Chondrocyte (in vitro differentiated cells): Measurements from ENCODE around the gene MCTP2. TPM values are rescaled to one million over a fixed set of nuclear protein-coding genes. Genes with fewer than 3 reads are reported as not detected.

Experiments used
- DNase-seq: peaks from one replicate; pipeline ENCODE4 v3.0.0; 2021; ENCODE audit warnings: mixed read lengths, low spot score
- H3K27ac Mint-ChIP-seq: one replicate; pipeline ENCODE4 v1.8.0; 2021; ENCODE audit warnings: mild to moderate bottlenecking, moderate library complexity, mixed read lengths; ENCODE audit not compliant: unreplicated experiment
- H3K27me3 Mint-ChIP-seq: 2 replicates; pipeline ENCODE4 v1.8.0; 2021; ENCODE audit warnings: low read depth, mixed read lengths
- H3K36me3 Mint-ChIP-seq: 2 replicates; pipeline ENCODE4 v1.8.0; 2021; ENCODE audit warnings: low read depth, mixed read lengths
- H3K4me1 Mint-ChIP-seq: 2 replicates; pipeline ENCODE4 v1.8.0; 2021; ENCODE audit warnings: low read depth, mild to moderate bottlenecking, mixed read lengths
- H3K4me3 Mint-ChIP-seq: one replicate; pipeline ENCODE4 v1.8.0; 2021; ENCODE audit warnings: mild to moderate bottlenecking, moderate library complexity, mixed read lengths; ENCODE audit not compliant: unreplicated experiment
- H3K9me3 Mint-ChIP-seq: 2 replicates; pipeline ENCODE4 v1.8.0; 2021; ENCODE audit warnings: low read depth, mixed read lengths
- total RNA-seq: library from RNA; stranded (reverse); gene quantifications from 3 replicates; pipeline ENCODE4 v1.2.1, GENCODE V29; 2021
- TF ChIP-seq, protein P1 (sequence below): fragments of 200-600 bp; sonication (generic); IDR thresholded peaks from 2 replicates; pipeline ENCODE4 v1.5.0; 2021; ENCODE audit warnings: antibody characterized with exemption, mild to moderate bottlenecking, moderate library complexity

Gene MCTP2
- total RNA-seq, 1 donor from 2014 or later: 4.5 TPM

DNA sequence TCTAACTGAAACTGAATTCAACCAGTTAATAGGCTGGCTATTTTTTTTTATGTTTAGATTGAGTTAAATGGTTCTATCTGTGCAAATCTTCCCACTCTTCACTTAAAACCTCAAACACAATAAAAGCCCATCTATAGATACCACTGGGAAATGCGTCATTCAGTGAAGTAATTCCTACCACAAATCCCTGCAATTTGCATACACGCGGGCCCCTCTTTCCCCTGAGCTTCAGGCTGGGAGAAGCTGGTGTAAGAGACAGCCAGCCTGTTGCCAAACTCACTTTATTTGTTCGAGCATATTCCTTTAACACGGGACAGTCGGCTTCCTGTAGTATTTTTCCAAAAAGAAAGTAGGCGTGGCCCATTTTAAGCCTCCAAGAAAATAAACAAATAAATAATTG is 26.0 kb upstream of the MCTP2 start:
- no peak for DNase-seq
- Mint-ChIP-seq H3K36me3 (no peaks in the 10 kb centered on the region), H3K9me3 (no peaks in the 10 kb centered on the region), H3K4me1 (peaks cover 6% of the 10 kb centered on the region), H3K4me3 (no peak overlapping the region), H3K27me3 (peaks cover 8% of the 10 kb centered on the region), H3K27ac (no peak overlapping the region)
- TF ChIP-seq, protein P1, sequence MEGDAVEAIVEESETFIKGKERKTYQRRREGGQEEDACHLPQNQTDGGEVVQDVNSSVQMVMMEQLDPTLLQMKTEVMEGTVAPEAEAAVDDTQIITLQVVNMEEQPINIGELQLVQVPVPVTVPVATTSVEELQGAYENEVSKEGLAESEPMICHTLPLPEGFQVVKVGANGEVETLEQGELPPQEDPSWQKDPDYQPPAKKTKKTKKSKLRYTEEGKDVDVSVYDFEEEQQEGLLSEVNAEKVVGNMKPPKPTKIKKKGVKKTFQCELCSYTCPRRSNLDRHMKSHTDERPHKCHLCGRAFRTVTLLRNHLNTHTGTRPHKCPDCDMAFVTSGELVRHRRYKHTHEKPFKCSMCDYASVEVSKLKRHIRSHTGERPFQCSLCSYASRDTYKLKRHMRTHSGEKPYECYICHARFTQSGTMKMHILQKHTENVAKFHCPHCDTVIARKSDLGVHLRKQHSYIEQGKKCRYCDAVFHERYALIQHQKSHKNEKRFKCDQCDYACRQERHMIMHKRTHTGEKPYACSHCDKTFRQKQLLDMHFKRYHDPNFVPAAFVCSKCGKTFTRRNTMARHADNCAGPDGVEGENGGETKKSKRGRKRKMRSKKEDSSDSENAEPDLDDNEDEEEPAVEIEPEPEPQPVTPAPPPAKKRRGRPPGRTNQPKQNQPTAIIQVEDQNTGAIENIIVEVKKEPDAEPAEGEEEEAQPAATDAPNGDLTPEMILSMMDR: no peak

- TF ChIP-seq, protein P1: no peak
- peaks cover 6% of the 10 kb centered on the region for H3K4me1 Mint-ChIP-seq
- H3K9me3 Mint-ChIP-seq: no peaks in the 10 kb centered on the region
- H3K36me3 Mint-ChIP-seq: no peaks in the 10 kb centered on the region
- peaks cover 12% of the 10 kb centered on the region for H3K27me3 Mint-ChIP-seq
- H3K27ac Mint-ChIP-seq: peak overlapping the region; percentile 62
- no peak for DNase-seq
- no peak overlapping the region for H3K4me3 Mint-ChIP-seq
Observed at GRCh38 chr15:94206463-94207167, 24.7 kb upstream of the MCTP2 start.

- Mint-ChIP-seq H3K27me3 (peaks cover 11% of the 10 kb centered on the region), H3K4me1 (no peaks in the 10 kb centered on the region), H3K36me3 (peaks cover 2% of the 10 kb centered on the region), H3K4me3 (no peak overlapping the region), H3K27ac (no peak overlapping the region), H3K9me3 (peaks cover 12% of the 10 kb centered on the region)
- DNase-seq: no peak
- TF ChIP-seq, protein P1: no peak
Observed at GRCh38 chr15:94212291-94212690, 19.1 kb upstream of the MCTP2 start.

DNA sequence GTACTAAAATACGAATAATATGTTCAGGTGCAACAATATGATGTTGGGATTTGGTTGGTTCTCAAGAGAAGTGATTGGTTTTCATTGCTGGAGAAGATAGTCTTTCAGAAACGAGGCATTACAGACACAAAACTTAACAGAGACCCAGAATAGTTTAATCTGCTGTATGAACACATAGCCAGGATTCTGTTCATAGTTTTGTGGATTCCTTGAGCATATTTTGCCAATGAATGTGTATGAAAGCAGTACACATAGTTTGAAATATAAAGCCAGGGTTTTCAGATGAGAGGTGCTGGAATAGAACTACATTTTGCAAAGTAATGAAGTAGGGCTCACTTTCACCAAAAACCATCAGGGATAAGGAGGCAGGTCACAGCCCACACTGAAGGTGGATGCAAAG is 5.7 kb upstream of the MCTP2 start:
- H3K4me3 Mint-ChIP-seq: no peak overlapping the region
- peaks cover 1% of the 10 kb centered on the region for H3K27me3 Mint-ChIP-seq
- TF ChIP-seq, protein P1: no peak
- H3K9me3 Mint-ChIP-seq: peaks cover 7% of the 10 kb centered on the region
- no peaks in the 10 kb centered on the region for H3K36me3 Mint-ChIP-seq
- peaks cover 16% of the 10 kb centered on the region for H3K4me1 Mint-ChIP-seq
- H3K27ac Mint-ChIP-seq: peak overlapping the region; percentile 80
- no peak for DNase-seq

DNA sequence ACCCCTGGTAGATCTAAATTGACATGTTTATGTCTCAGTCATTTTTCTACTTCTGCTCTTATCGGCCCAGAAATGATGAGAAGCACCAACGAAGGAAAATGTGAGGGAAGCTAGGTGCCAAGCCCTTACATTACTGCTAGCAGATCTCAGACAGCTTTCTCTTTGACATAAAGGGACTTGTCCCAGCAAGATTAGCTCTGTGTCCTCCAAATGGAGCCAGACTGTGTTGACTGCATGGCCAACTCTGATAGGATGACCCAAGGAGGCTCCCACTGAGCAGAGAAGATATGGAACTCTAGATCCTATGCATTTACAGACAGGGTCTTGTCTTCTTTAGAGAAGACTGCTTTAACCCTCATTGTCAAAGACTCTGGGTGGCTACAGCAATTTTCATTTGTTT is 2.8 kb upstream of the MCTP2 start:
- no peak for DNase-seq
- TF ChIP-seq, protein P1: no peak
- Mint-ChIP-seq H3K27me3 (peaks cover 4% of the 10 kb centered on the region), H3K4me3 (no peak overlapping the region), H3K9me3 (peaks cover under 1% of the 10 kb centered on the region), H3K4me1 (peaks cover 36% of the 10 kb centered on the region), H3K27ac (no peak overlapping the region), H3K36me3 (no peaks in the 10 kb centered on the region)
